GM15510 (cell line): ENCODE measurements around the gene DENND11.

Source experiments
- POLR2A ChIP-seq: IDR thresholded peaks from 3 replicates; pipeline ENCODE4 v1.6.1; 2011; ENCODE audit warnings: borderline replicate concordance; ENCODE audit not compliant: insufficient read length; ENCODE audit errors: extremely low read depth

DENND11 gene, protein sequence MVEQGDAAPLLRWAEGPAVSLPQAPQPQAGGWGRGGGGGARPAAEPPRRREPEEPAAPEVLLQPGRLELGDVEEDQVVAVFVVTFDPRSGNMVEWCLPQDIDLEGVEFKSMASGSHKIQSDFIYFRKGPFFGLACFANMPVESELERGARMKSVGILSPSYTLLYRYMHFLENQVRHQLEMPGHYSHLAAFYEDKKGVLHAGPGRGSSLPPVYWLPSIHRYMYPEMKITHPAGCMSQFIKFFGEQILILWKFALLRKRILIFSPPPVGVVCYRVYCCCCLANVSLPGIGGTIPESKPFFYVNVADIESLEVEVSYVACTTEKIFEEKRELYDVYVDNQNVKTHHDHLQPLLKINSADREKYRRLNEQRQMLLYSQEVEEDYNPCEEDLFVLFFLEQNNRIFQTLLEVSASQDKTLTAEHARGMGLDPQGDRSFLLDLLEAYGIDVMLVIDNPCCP

GRCh38 chr7:141702047-141702567 is at the start of gene DENND11:
Gene DENND11 (minus strand): TSS chr7:141702166. CDS start chr7:141702153, 13 bp downstream.
- TF ChIP-seq POLR2A, result peak; percentile 55

GRCh38 chr7:141748396-141748795 is 46.4 kb upstream of the DENND11 start:
- TF ChIP-seq POLR2A, result no peak

DNA sequence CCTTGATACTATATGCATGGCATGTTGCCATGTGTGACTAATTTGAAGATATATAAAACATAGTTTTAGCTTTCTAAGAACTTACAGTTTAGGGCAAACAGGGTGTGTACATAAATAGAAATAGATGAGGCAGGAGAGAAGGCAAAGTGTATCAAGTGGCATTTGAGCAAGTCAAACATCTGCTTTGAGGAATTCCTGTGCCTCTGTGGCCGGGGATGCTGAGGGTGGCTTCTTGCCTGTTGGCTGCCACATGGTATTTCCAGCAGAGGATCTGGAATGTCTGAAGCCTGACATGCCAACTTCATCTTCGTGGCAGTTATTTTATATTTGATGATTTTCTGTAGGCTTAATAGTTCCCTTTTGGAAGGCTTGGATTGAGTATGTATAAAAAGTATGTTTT is 42.2 kb upstream of the DENND11 start:
- TF ChIP-seq POLR2A, result no peak

GRCh38 chr7:141742229-141742628 is 40.3 kb upstream of the DENND11 start:
- no peak for TF ChIP-seq POLR2A

DNA sequence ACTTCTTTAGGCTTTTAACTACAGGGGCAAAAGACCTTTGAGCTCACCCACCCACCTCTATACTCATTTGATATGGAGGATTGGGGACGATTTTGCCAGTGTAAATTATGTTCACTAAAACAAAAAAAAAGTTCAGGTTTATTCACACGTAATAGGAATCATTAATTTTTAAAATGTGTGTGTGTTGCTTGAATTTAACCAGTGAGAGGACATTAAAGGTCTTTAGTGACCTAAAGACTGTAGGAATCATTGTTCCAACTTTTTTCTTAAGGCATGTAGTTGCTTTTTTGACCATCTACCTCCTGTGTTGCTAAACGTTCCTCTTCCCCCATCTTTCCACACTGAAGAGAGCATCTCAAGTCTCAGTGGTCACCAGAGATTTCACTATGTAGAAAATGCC is 37.3 kb upstream of the DENND11 start:
- TF ChIP-seq POLR2A, result no peak

DNA sequence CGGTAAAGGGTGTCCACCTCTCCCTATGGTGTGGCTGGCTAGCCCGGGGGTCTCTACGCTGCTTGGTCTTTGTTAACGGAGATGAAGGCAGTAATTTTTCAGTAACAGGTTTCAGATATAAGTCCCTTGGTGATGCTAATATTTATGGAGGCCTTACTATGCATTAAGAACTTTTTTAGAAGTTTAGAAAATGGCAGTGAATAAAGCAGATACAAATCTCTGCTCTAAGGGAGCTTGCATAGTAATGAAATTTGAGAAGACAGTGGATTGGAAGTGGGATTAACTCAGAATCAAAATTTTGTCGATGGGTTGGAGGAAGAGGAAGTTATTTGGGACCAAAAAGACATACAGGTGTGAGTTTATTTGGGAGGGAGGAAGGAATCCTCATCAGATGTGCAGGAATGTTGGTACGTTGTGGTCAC is 36.6 kb upstream of the DENND11 start:
- no peak for TF ChIP-seq POLR2A

DNA sequence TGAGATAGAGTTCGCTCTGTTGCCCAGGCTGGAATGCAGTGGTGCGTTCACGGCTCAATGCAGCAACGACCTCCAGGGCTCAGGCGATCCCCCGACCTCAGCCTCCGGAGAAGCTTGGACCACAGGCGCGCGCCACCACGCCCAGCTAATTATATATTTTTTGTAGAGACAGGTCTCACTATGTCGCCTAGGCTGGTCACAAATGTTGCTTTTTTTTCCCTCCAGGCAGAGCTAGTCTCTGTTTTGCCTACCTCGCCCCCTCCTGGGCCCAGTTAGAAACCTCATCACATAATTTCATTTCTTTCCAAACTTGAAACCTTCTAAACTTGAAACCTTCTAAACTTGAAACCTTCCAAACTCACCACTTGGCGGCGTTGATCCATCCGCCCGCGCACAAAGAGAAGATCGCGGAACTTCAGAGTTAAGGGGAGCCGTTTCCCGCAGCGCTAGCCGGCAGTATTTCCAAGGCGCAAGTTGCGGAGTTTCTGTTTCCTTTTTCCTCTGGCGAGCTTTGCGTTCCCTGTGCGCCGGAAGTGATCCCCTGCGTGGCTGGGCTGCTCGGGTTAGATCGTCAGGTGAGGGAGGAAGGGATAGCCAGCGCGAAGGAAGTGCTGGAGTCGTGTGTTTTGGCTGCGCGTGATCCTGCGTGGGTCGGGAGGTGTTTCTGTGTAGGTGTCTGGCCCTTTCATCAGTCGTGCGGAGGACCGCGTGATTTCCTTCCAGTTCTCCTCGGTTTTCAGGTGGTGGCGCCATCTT is 36.0 kb upstream of the DENND11 start, which contains the start of gene SSBP1:
Gene SSBP1 (plus strand): TSS at position 523 of the 756 bp plus-strand sequence. CDS start 809 bp downstream, outside the sequence.
- peak; percentile 88 for TF ChIP-seq POLR2A

GRCh38 chr7:141737118-141737835 is 35.3 kb upstream of the DENND11 start:
- TF ChIP-seq POLR2A, result no peak

DNA sequence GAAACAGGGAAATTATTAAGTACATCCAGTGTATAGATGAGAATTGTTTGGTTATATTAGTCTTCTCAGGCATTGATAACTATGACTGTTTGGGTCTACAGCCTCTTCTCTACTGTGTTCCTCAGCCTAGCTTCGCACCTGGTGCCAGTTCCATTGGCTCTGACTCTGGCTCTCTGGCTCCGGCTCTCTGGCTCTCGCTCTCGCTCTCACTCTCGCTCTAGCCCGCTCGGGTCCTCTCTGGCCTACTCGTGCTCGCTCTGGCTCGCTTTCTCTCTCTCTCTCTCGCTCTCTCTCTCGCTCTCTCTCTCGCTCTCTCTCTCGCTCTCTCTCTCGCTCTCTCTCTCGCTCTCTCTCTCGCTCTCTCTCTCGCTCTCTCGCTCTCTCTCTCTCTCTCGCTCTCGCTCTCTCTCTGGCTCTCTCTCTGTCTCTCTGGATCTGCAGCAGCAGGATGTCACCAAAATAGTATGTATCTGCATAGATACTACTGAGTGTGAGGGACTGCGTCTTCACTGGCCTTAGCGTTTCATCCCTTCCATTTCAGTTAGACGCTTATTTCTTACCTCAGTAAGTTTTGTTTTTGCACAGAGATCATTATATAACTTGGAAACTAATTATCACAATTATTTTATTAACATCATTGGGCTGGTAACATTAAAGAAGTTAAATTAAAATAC is 29.6 kb upstream of the DENND11 start:
- TF ChIP-seq POLR2A, result no peak

DNA sequence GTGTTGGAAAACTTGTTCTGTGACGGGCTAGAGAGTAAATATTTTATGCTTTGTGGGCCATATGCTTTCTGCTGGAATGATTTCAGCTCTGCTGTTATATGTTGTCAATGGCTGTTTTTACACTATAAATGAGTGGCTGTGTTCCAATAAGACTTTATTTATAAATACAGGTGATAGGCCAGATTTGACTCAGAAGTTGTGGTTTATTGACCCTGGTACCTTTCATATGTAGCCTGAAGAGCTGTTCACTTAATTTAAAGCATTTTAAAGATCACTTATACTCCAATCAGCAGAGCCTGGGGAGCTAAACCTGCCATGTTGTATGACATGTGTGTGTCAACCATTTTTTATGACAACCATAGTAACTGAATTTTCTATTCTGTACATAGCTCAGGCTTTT is 27.1 kb upstream of the DENND11 start:
- no peak for TF ChIP-seq POLR2A

DNA sequence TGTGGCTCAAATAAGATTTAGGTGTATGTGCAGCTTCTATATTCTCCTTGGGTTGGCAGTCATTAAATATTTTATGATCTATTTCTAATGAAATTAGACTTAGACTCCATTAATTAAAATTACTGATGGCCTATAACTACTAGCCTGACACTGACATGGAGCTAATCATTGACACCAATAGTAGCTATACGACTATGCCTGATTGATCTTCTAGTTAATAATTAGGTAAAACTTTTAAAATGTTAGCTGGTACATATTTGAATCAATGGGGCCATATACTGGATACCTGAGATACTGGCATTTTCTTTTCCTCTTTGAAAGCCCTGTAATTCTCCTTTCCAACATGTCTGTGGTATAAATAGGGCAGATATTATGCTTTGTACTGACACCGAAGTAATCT is 20.6 kb upstream of the DENND11 start:
- TF ChIP-seq POLR2A, result no peak

- TF ChIP-seq POLR2A, result no peak
Observed at GRCh38 chr7:141717450-141717849, 15.5 kb upstream of the DENND11 start.

DNA sequence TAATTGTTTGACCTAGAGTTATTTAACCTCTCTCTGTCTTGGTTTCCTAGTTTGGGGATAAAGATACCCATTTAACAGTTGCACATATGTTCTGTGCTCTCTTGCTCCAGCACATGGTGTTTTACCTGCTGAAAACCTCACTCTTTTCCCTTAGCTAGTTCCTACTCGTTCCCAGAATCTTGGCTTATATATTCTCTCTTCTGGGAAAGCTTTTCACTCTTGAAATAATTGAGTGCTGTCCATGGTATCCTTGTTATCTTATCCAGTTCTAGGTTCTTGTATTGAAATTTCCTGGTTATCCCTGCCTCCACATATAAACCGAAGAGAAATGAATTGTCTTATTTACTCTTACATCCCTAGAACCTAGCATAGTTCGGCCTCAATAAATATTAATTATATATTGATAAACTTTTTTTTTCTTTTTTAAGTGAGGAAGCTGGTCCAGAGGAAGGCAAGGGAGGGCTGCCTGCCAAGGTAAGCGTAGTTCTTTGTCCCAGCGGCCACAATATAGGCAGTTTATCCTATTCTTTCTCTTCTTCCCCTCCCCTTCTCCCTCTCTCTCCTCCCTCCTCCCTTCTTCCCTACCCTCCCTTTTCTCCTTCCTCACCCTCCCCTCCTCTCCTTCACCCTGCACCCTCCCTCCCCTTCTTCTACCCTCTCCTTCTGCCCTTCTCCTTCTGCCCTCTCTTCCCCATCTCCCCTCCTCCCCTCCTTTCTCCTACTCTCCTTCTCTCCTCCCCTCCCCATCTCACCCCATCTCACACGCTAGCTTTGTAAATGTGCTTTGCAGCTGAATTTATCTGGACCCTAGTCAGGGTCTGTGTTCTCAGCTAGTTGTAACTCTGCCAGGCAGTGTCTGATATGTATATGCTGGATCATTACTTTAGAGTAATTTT is 14.1 kb upstream of the DENND11 start:
- no peak for TF ChIP-seq POLR2A
